Stimulated activated CD4-positive, alpha-beta T cell treated with anti-CD3 and anti-CD28 coated beads, Interleukin-1b, Interleukin-23, amount 100 ng/mL, for 48 hours (primary cell): Measurements from ENCODE around the gene TSPAN11.
"Not testable (repeated sequence)": the region's sequence is repeated elsewhere in the genome, so short reads cannot be mapped to it uniquely, and the experiment has no call there.

Experiments
- DNase-seq: peaks from one replicate; pipeline ENCODE4 v3.0.0-alpha.2; 2020

The TSPAN11 gene

GRCh38 chr12:30926243-30927221, at the start of gene TSPAN11:
TSS of gene TSPAN11 (plus strand) at chr12:30926748. CDS start at chr12:30953992, 27,244 bp downstream.
- no peak for DNase-seq

- DNase-seq, result no peak
Measured at GRCh38 chr12:30877105-30877875, 49.3 kb upstream of the TSPAN11 start.

- no peak for DNase-seq
Measured at GRCh38 chr12:30878024-30878423, 48.5 kb upstream of the TSPAN11 start.

- DNase-seq, result no peak
Measured at GRCh38 chr12:30880061-30880460, 46.5 kb upstream of the TSPAN11 start.

GRCh38 chr12:30880813-30881212, 45.7 kb upstream of the TSPAN11 start:
- no peak for DNase-seq

- no peak for DNase-seq
Measured at GRCh38 chr12:30882706-30883105, 43.8 kb upstream of the TSPAN11 start.

- DNase-seq, result no peak
Measured at GRCh38 chr12:30884799-30885198, 41.7 kb upstream of the TSPAN11 start.

- no peak for DNase-seq
Measured at GRCh38 chr12:30885321-30885720, 41.2 kb upstream of the TSPAN11 start.

- DNase-seq, result no peak
Measured at GRCh38 chr12:30887226-30887625, 39.3 kb upstream of the TSPAN11 start.

- DNase-seq, result no peak
Measured at GRCh38 chr12:30888241-30888640, 38.3 kb upstream of the TSPAN11 start.

GRCh38 chr12:30894531-30894930, 32.0 kb upstream of the TSPAN11 start:
- DNase-seq, result not testable (repeated sequence)

- no peak for DNase-seq
Measured at GRCh38 chr12:30896461-30896860, 30.1 kb upstream of the TSPAN11 start.

GRCh38 chr12:30898846-30899245, 27.7 kb upstream of the TSPAN11 start:
- no peak for DNase-seq

- no peak for DNase-seq
Measured at GRCh38 chr12:30900351-30900750, 26.2 kb upstream of the TSPAN11 start.

GRCh38 chr12:30902001-30902400, 24.5 kb upstream of the TSPAN11 start:
- DNase-seq, result no peak

- DNase-seq, result no peak
Measured at GRCh38 chr12:30902596-30902995, 24.0 kb upstream of the TSPAN11 start.

- no peak for DNase-seq
Measured at GRCh38 chr12:30905463-30906009, 21.0 kb upstream of the TSPAN11 start.

- DNase-seq, result no peak
Measured at GRCh38 chr12:30908076-30908721, 18.3 kb upstream of the TSPAN11 start.

GRCh38 chr12:30908722-30909348, 17.7 kb upstream of the TSPAN11 start:
- DNase-seq, result no peak

GRCh38 chr12:30909349-30910037, 17.1 kb upstream of the TSPAN11 start:
- no peak for DNase-seq

- no peak for DNase-seq
Measured at GRCh38 chr12:30910038-30910350, 16.6 kb upstream of the TSPAN11 start.

- no peak for DNase-seq
Measured at GRCh38 chr12:30911207-30911606, 15.3 kb upstream of the TSPAN11 start.
